ENCODE measurements around the gene PDSS2.

DNA sequence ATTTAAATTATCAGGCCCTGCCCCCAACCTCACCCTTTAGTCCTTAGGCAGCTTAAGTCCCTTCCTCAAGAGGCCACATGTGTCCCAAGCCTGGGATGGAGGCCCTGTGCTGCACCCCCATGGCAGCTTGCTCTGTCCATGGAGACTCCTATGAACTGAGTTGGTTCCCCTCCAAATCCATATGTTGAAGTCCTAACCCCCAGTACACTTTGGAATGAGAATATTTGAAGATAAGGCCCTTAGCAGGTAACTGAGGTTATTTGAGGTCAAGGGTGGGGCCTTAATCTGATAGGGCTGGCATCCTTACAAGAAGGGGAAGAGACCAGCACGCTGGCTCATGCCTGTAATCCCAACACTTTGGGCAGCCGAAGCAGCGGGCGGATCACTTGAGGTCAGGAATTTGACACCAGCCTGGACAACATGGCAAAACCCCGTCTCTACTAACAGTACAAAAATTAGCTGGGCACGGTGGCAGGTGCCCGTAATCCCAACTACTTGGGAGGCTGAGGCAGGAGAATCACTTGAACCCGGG lies 337.3 kb downstream of the PDSS2 start:
- TF ChIP-seq, protein P1, sequence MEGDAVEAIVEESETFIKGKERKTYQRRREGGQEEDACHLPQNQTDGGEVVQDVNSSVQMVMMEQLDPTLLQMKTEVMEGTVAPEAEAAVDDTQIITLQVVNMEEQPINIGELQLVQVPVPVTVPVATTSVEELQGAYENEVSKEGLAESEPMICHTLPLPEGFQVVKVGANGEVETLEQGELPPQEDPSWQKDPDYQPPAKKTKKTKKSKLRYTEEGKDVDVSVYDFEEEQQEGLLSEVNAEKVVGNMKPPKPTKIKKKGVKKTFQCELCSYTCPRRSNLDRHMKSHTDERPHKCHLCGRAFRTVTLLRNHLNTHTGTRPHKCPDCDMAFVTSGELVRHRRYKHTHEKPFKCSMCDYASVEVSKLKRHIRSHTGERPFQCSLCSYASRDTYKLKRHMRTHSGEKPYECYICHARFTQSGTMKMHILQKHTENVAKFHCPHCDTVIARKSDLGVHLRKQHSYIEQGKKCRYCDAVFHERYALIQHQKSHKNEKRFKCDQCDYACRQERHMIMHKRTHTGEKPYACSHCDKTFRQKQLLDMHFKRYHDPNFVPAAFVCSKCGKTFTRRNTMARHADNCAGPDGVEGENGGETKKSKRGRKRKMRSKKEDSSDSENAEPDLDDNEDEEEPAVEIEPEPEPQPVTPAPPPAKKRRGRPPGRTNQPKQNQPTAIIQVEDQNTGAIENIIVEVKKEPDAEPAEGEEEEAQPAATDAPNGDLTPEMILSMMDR (conservative IDR thresholded peaks at IDR 0.05; ENCODE audit: low read depth, low read length) = no peak
- no peak for TF ChIP-seq EZH2 (IDR thresholded peaks at IDR 0.05; ENCODE audit: borderline replicate concordance, low read depth, low read length, poor library complexity, severe bottlenecking)
